SW480 (cell line): ENCODE results near the gene IGHMBP2.
A peak's percentile ranks its signal among the peaks of the same experiment; 100 is the strongest.
"Not testable (repeated sequence)": the region's sequence is repeated elsewhere in the genome, so short reads cannot be mapped to it uniquely, and the experiment has no call there.

ENCODE experiments used
- DNase-seq: peaks from one replicate; pipeline ENCODE4 v3.0.0-alpha.2; 2016; ENCODE audit warnings: low spot score

IGHMBP2 gene

DNA sequence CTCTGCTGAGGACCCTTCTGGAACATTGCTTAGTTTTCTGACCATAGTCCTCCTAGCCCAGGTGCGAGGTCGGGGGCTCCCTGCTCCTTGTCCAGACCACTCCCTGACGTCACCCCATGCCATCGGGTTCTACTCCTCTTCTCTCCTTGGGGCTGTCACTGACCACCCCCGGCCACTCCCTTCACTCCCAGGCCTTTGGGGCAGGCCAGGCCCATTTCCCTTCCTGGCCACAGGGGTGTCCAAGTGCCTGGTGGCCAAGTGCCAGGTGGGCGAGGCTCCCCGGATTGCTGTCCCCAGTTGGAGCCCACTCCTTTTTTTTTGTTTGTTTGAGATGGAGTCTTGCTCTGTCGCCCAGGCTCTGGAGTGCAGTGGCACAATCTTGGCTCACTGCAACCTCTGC lies 57.6 kb downstream of the IGHMBP2 start:
- DNase-seq, result no peak

DNA sequence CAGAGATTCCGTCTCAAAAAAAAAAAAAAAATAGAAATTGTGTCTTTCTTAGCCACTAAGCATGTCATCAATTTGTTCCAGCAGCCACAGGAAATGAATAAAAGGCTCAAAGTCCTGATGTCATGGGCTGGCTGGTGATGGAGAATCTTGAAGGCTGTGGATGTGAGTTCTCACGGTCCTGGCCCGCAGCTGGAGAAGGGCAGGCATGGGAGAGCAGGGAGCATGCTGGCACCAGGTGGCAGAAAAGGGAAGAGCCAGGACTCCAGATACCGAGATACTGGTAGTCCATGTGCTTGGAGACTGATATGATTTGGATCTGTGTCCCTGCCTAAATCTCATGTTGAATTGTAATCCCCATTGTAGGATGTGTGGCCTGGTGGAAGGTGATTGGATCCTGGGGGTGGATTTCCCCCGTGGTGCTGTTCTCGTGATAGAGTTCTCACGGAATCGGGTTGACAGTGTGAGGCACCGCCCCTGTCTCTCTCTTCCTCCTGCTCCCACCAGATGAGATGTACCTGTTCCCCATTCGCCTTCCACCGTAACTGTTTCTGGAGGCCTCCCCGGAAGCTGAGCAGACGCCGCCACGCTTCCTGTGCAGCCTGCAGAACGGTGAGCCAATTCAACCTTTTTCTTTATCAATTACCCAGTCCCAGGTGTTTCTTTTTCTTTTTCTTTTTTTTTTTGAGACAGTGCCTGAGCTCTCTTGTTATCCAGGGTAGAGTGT lies 59.0 kb downstream of the IGHMBP2 start:
- DNase-seq, result no peak

DNA sequence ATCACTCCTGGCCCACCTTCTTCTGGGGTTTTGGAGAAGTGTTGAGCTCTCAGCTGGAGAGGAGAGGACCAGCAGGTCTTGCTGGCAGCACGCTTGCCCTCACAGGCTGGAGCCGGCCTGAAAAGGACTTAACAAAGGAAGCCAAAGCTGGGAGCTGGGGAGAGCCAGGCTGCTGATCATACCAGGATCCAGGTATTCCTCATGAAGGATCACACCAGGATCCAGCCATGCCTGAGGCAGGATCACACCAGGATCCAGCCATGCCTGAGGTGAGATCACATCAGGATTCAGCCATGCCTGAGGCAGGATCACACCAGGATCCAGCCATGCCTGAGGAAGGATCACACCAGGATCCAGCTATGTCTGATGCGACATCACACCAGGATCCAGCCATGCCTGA lies 60.1 kb downstream of the IGHMBP2 start:
- no peak for DNase-seq

DNA sequence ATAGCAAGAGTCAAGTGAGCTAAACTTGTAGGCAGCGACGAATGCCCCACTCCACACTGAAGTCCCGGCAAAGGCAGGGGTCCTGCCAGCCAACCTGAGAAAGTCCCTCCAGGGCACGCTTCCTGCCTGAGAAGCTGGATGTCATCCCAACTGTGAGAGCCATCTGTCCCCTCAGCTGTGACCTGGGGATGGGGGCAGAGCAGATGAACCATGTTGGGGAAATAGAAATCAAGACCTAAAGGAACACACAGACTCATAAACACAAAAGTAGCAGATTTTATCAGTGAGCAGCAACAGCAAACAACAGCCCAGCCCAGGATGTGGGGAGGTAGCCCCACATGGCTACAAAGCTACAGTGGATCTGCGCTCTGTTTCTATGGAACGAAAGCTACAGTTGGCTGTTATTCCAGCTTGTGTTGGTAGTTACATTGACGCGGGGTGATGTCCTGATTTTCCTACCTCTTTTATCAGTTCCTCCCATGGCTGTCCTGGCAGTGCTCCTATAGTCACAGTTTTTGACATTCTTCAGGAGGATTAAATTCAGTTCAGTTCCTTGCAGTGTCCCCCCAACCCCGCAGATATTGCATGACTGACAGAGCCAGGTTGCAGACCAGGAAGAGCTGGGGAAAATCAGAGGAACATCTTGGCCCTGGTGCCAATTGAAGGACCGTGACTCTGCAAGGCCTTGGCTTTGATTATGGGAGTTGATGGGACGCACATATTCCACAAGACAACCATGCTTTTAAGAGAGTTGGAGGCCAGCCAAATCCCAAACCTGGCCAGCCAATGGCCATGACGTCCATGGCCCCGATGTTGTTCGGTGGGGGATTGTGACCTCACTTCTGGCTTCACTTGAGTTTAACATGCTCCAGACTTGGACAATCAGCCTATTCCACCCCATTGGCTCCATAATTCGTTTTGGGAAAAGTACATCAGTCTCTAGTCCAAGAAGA lies 62.5 kb downstream of the IGHMBP2 start:
- no peak for DNase-seq

DNA sequence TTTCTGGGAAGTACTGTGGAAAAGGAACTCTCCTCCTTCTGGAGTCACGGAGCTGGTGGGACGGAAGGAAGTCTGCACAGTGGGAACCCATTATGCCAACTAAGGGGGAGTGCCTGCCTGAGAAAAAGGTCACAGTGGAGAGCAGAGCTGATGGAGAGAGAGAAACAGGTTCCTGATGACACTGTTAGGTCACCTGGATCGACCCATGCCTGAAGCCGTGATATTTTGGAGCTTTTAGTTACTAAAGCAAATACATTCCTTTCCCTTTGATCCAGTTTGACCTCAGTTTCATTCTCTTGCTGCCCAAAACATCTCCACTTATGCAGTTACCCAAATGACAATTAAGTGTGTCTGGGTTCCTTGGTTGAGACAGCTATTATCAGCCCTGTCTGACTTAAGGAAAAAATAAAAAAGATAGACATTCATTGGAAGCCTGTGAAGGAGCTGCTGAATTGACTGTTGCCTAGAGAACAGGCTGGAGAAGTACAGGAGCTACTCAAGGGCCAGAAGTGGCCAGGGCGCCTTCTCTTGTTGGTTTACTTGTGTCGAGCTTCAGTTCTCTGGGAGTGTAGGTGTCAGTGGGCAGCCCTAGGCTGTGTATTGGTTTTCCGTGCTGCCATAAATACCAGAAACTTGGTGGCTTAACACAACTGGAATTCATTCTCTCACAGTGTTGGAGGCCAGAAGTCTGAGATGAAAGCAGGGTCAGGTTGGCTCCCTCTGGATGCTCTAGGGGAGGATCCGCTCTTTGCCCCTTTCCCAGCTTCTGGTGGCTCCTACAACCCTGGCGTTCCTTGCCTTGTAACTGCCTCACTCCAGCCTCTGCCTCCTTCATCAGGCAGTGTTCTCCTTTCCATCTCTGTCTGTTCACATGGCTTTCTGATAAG lies 63.4 kb downstream of the IGHMBP2 start:
- no peak for DNase-seq

DNA sequence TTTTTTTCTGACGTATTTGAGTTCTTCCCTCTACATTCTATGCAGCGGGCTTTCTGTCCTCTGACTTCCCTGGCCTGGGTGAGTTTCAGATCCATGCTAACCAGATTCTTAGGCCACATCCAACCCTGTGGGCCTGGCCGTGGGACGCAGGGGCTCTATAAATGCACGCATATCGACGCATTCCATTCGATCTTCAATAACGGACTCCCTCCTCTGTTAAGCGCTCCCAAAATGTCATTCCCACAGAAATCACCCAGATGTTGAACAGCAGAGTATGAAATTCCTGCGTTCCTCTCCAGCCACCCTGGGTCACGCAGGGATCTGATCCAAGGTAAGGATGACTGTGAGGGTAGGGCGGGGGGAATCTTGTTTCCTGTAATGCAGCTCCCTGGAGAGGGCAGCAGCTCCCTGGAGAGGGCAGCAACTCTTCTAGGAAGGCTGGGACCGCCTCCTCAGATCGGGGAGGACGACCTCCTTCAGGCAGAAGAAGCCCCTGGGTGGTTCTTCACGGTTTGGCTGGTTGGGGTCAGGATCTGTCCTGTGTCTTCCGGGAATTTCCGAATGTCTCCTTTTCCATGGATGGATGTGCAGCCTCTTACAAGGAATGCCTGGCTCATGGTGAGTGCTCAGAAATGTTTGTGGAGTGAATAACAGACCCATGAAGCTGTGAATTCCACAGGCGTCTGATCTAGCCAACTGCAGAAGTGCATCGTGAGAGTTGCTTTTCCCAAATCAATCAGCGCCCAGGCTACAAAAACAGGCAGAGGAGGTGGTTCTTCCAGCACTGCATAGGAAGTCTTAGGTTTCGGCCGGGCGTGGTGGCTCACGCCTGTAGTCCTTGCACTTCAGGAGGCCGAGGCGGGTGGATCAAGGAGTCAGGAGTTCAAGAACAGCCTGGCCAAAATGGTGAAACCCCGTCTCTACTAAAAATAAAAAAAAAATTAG lies 64.9 kb downstream of the IGHMBP2 start:
- no peak for DNase-seq

DNA sequence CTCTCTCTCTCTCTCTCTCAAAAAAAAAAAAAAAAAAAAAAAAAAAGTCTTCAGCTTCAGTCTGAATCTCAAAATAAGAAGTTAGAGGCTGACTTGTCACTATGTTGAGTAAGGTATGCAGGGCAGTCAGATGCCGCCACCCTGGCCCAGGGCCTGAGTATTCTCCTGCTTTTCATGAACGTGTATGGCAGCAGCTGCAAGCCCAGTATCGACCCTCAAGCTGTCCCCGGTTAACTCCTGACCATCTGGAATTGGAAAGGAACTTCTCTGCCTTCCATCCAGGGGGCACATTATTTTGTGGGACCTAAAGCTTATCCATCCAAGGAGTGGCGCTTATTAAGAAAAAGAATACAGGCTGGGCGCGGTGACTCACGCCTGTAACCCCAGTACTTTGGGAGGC lies 65.7 kb downstream of the IGHMBP2 start:
- DNase-seq, result no peak

DNA sequence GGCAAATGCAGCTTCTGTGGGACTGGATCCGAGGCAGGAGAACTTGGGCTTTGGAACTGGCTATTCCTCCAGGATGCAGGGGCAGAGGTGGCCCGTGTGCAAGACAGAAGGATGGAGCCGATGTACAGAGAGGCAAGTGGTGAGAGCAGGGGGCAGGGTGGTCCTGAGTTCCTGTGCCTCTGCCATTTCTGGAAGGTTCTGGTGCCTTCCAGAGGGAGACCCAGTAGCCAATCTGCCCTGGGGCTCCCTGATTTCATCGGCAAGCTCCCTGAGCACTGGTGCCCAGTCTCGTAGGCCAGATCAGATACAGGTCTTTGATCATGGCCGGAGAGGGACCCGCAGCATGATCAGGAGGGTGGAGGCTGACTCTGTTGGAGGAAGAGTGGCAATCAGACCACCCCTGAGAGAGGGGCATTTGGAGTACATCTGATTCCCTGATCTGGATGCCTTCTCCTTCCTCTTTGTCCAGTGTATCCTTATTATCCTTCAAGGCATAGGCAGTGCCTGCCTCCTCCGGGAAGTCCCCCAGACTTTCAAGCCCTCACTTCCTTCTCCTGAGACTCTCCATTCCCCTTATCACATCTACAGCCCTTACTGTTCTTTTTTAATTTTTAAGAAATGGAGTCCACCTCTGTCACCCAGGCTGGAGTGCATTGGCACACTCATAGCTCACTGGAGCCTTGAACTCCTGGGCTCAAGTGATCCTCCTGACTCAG lies 67.4 kb downstream of the IGHMBP2 start:
- no peak for DNase-seq

DNA sequence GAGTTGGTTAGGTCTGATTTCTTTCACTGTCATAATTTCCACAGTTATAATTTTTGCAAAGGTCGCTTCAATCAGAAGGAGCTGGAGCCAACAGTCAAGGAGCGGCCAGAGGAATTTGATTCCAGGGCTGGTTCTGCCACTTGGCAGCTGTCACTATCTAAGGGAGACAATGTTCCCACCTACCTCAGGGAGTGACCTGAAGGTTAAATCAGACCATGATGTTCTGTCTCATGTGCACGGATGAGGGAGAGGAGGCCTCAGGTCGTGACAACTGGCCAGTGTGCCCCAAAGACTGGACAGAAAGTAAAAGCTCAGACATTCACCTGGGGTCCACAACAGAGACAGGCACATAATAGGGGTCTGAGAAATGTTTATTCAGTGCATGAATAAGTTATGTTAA lies 69.5 kb downstream of the IGHMBP2 start:
- no peak for DNase-seq

DNA sequence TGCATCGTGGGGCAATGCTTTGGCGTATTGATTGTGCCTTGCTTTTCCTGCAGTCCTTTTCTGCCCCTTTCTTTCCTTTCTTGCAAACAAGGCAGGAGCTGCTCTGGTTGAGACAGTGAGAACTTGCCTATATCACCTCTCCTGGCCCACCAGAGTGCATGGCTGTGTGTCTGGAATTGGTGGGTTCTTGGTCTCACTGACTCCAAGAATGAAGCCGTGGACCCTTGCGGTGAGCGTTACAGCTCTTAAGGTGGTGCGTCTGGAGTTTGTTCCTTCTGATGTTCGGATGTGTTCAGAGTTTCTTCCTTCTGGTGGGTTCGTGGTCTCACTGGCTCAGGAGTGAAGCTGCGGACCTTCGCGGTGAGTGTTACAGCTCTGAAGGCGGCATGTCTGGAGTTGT lies 70.0 kb downstream of the IGHMBP2 start:
- DNase-seq, result not testable (repeated sequence)

DNA sequence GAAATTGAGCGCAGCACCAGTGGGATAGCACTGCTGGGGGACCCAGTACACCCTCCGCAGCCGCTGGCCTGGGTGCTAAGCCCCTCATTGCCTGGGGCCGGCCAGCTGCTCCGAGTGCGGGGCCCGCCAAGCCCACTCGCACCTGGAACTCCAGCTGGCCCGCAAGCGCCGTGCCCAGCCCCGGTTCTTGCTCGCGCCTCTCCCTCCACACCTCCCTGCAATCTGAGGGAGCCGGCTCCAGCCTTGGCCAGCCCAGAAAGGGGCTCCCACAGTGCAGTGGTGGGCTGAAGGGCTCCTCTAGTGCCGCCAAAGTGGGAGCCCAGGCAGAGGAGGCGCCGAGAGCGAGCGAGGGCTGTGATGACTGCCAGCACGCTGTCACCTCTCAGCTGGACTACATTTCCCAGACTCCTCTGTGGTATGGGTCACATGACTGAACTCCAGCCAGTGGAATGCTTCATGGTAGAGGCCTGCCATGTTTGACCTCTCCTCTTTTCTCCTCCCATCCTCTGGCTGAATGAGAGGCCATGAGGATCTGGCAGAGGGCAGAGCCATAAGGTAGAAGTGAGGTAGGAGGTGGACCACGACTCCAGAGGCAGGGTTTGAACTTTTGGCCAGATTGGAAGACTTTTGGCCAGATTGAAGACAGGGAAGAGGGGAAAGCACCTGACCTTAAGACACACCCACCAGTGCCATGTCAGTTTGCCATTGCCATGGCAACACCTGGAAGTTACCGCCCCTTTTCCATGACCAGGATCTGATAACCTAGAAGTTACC lies 70.9 kb downstream of the IGHMBP2 start:
- peak; percentile 43 for DNase-seq

DNA sequence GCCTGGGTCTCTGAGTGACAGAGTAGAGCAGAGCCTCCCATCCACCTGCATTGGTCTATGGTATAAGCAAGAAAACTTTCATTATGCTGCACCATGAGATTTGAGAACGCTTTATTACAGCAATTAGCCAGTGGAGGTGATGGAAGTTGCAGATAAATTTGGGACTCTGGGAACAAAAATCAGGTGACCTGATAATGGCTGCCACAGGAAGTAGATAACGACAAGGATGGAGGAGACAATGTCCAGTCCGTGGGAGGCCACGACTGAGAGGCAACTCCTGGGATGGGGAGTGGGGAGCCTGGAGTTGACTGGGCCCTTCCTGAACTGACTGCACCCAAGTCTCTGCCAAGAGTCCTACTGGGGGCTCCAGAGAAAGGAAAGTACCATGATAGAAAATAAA lies 72.4 kb downstream of the IGHMBP2 start:
- DNase-seq, result no peak

DNA sequence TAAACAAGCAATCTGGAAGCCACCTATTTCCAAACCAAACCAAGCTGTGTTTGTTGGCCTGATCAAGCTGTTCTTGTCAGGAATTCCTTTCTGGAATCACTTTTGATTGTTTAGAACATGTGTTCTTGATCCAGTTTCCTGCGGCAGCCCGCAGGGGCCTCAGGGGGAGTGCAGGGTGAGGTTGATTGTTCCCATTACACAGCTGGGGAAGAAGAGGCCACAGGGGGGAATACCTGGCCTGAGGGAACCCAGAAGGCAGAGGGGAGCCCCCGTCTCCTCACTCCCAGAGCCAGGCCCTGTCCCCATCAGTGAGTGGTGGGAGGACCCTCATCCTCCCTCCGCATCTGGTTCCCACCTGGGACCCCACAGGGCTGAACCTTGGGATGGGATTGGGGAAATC lies 72.9 kb downstream of the IGHMBP2 start:
- no peak for DNase-seq

DNA sequence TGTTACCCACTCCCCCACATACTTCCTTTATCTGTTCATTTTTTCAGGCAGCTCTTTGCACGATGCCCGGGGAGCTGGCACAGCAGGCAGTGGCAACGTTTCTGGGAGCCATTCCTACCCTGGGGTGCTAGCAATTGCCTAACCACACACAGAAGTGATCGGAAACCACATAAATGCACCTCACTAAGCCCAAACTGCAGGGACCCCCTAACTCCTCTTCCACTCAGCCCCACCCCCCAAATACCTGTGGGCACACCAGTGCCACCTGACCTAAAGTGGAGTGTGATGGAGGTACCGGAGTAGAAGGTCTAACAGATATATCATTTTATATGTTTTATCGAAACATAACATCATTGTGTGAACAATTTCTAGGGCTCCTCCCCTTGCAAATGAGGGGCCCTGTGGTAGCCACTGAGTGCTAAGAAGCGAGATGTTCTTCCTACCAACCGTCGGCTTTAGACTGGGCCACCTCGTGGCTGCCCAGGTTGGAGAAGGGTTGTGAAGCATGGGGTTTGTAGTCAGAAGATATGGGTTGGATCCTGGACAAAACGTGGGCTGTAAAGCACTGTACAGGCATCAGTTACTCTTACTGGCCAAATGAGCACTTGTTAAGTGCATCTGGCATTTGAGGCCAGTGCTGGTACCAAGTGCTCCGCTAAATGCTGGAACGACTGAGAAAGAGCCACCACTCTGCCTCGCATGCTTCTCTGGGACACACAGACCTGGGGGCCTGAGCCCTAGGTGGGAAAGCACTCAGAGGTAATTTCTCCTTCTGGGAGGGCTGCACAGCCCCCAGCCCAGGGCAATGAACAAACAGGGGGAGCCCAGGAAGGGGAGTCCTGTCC lies 74.3 kb downstream of the IGHMBP2 start:
- no peak for DNase-seq

DNA sequence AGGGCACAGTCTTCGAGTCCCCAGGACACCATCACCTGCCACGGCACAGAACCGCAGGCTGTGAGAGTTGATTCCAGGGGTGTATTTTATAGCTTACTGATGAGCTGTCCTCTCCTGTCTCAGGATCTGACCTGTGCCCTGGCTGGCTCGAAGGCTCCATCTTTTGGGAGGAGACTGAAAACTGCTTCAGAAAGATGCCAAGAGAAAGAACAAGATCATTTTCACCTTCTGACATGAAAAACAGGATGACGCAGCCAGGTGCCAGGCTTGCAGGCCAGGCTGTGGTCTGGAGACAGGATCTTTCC lies 74.9 kb downstream of the IGHMBP2 start:
- DNase-seq, result no peak

DNA sequence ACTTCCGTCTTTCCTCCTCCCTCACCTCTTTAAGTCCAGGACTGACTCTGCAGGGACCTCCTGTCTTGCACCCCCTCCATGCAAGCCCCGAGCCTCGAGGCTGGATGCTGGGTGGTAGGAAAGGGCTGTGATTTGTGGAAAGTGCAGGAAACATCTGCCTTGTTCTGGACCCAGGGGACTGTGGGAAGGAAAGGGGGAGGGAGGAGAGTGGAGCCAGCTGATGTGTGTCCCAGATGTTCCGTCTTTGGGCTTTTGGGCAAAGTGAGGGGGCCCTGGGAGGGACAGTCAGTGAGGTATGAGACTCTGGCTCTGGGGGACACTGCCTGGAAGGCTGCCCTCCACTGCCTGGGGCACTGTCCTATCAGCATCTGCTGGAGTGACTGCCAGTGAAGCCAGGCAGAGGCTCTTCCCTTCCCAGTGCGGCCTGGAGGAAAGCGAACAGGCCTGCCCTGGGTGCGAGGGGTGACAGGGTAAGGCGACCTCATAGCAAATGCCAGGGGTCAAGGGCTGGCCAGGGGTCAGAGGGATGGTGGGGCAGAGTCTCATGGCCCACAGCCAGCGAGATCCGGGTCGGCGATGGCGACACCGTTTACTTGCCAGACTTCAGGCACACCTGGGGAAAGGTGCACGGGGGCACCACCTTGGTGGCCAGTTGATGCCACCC lies 75.4 kb downstream of the IGHMBP2 start:
- DNase-seq, result no peak

DNA sequence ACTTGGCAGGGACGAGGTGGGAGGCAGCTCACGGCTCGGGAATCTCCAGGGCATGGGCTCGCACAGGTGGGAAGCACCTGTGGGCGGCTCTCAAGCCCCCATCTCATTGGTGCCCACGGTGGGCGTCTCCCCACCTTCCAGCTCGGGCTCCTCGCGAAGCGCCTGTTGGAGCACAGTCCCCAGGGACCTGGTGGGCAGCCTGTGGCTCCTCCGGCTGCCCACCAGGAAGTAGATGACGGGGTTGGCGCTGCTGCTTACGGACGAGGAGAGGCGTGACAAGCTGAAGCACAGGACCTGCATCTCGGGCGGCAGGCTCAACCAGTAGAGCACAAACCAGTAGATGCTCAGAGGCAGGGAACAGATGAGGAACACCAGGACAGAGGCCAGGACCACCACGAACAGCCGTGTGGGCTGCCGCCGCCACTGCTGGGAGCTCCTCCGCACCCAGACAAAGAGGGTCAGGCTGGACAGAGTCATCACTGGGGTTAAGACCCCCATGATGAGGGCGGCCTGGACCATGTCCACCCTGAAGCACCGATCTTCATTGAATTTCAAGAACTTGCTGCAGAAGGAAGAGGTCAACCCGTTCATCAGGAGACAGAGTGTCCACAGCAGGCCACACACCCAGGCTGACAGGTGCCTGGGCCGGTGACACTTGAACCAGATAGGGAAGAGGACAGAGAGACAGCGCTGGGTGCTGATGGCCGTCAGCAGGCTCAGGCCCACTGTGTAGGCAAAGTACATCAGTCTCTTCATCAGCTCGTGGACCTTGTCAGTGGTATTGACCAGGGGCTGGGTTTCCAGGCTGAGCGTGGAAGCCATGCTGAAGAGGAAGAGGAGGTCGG lies 76.5 kb downstream of the IGHMBP2 start:
- no peak for DNase-seq

DNA sequence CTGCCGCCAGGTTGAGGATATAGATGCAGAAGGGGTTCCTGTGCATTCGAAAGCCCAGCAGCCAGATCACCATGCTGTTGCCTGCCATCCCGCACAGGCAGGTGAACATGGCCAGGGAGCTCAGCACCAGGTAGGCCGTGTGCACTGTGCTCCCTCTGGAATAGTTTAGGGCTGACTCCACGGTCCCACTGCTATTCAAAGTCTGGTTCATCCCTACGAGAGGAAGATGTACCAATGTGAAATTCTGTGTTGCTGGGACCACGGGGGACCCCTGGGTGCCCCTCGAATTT lies 77.0 kb downstream of the IGHMBP2 start, which contains the start of gene MRGPRD:
Gene MRGPRD, minus strand, starts transcription at position 211 of the 290 bp plus-strand sequence. Its CDS starts 0 bp downstream, at position 211.
- no peak for DNase-seq
